Measurements from ENCODE around the gene ABI3. TPM values are rescaled to one million over a fixed set of nuclear protein-coding genes. Genes with fewer than 3 reads are reported as not detected.

The ABI3 gene
- total and polyA plus RNA-seq, 9 of the 15 experiments (the other 6 are each of a cell fraction or from before 2014, with no cell fraction given), result not detected

DNA sequence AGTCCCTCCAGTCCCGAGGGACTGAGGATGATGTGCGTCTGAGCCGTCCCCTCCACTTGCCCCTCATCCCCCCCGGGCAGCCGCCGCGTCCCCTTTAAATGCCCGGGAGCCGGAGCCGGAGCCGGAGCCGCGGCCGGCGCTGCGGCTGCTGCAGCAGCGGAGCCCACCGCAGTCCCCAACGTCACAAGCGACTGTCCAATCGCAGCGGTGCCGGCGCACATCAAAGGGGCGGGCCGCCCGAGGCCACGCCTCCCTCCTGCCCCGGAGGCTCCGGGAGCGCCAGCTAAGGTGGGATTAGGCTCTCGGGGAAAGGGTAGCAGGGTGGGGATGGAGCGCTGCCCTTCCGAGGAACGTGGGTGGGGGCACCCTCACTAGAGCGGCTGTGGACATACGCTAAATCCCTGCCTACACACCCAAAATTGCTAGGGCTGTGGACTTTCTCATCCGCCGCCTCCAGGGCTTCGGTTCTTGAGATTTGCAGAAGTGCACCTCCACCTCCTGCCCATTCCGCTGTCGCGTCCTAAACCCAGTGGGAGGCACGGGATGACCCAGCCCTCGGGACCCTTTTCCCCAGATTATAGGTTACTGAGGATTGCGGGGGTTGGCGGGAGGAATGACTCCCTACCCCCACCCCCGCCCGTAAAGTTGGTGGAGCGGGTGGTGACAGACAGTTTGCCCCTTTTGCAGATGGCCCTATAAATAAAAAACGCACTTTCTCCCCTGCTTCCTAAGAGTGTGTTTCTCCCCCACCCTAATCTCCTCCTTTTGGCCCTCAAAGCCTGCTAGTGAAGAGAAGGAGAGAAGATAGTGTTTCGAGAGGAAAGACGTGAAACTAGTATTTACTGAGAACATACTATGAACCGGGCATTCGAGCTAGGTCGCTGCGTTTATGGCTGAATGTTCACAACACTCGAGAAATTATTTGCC, 20.4 kb downstream of the ABI3 start, which contains the start of gene PHOSPHO1 (continued):
- TF ChIP-seq, protein P1, sequence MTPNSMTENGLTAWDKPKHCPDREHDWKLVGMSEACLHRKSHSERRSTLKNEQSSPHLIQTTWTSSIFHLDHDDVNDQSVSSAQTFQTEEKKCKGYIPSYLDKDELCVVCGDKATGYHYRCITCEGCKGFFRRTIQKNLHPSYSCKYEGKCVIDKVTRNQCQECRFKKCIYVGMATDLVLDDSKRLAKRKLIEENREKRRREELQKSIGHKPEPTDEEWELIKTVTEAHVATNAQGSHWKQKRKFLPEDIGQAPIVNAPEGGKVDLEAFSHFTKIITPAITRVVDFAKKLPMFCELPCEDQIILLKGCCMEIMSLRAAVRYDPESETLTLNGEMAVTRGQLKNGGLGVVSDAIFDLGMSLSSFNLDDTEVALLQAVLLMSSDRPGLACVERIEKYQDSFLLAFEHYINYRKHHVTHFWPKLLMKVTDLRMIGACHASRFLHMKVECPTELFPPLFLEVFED (CRISPR knock-in tag; conservative IDR thresholded peaks at IDR 0.05), result no peak
- TF ChIP-seq RAD21 (CRISPR knock-in tag; conservative IDR thresholded peaks at IDR 0.05 in 1 of 2, IDR thresholded peaks at IDR 0.05 in 1 of 2) (no peak), TARDBP (IDR thresholded peaks at IDR 0.05) (no peak), KAT8 (IDR thresholded peaks at IDR 0.05; ENCODE audit: low read depth) (no peak), SREBF1 (IDR thresholded peaks at IDR 0.05; ENCODE audit: borderline replicate concordance, low read depth, low read length) (no peak), LCOR (CRISPR knock-in tag; IDR thresholded peaks at IDR 0.05) (0 out of 2 replicates have a peak, but pooled peaks have one; percentile 31), ZBTB1 (CRISPR knock-in tag; IDR thresholded peaks at IDR 0.05; ENCODE audit: borderline replicate concordance, low read depth) (peak; percentile 13; the same call in 1 of the 2 replicates), FOXA1 (IDR thresholded peaks at IDR 0.05; ENCODE audit: borderline replicate concordance) (no peak), HLTF (IDR thresholded peaks at IDR 0.05) (no peak)
- TF ChIP-seq, protein P2, sequence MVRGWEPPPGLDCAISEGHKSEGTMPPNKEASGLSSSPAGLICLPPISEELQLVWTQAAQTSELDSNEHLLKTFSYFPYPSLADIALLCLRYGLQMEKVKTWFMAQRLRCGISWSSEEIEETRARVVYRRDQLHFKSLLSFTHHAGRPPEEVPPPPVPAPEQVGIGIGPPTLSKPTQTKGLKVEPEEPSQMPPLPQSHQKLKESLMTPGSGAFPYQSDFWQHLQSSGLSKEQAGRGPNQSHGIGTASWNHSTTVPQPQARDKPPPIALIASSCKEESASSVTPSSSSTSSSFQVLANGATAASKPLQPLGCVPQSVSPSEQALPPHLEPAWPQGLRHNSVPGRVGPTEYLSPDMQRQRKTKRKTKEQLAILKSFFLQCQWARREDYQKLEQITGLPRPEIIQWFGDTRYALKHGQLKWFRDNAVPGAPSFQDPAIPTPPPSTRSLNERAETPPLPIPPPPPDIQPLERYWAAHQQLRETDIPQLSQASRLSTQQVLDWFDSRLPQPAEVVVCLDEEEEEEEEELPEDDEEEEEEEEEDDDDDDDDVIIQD (CRISPR knock-in tag; IDR thresholded peaks at IDR 0.05), result no peak
- TF ChIP-seq, protein P3, sequence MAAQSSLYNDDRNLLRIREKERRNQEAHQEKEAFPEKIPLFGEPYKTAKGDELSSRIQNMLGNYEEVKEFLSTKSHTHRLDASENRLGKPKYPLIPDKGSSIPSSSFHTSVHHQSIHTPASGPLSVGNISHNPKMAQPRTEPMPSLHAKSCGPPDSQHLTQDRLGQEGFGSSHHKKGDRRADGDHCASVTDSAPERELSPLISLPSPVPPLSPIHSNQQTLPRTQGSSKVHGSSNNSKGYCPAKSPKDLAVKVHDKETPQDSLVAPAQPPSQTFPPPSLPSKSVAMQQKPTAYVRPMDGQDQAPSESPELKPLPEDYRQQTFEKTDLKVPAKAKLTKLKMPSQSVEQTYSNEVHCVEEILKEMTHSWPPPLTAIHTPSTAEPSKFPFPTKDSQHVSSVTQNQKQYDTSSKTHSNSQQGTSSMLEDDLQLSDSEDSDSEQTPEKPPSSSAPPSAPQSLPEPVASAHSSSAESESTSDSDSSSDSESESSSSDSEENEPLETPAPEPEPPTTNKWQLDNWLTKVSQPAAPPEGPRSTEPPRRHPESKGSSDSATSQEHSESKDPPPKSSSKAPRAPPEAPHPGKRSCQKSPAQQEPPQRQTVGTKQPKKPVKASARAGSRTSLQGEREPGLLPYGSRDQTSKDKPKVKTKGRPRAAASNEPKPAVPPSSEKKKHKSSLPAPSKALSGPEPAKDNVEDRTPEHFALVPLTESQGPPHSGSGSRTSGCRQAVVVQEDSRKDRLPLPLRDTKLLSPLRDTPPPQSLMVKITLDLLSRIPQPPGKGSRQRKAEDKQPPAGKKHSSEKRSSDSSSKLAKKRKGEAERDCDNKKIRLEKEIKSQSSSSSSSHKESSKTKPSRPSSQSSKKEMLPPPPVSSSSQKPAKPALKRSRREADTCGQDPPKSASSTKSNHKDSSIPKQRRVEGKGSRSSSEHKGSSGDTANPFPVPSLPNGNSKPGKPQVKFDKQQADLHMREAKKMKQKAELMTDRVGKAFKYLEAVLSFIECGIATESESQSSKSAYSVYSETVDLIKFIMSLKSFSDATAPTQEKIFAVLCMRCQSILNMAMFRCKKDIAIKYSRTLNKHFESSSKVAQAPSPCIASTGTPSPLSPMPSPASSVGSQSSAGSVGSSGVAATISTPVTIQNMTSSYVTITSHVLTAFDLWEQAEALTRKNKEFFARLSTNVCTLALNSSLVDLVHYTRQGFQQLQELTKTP (IDR thresholded peaks at IDR 0.05; ENCODE audit: low read depth in 1 of 2, partially characterized antibody in 2 of 2), result no peak
- TF ChIP-seq, protein P4, sequence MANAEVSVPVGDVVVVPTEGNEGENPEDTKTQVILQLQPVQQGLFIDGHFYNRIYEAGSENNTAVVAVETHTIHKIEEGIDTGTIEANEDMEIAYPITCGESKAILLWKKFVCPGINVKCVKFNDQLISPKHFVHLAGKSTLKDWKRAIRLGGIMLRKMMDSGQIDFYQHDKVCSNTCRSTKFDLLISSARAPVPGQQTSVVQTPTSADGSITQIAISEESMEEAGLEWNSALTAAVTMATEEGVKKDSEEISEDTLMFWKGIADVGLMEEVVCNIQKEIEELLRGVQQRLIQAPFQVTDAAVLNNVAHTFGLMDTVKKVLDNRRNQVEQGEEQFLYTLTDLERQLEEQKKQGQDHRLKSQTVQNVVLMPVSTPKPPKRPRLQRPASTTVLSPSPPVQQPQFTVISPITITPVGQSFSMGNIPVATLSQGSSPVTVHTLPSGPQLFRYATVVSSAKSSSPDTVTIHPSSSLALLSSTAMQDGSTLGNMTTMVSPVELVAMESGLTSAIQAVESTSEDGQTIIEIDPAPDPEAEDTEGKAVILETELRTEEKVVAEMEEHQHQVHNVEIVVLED (CRISPR knock-in tag; IDR thresholded peaks at IDR 0.05), result no peak
- TF ChIP-seq, protein P5, sequence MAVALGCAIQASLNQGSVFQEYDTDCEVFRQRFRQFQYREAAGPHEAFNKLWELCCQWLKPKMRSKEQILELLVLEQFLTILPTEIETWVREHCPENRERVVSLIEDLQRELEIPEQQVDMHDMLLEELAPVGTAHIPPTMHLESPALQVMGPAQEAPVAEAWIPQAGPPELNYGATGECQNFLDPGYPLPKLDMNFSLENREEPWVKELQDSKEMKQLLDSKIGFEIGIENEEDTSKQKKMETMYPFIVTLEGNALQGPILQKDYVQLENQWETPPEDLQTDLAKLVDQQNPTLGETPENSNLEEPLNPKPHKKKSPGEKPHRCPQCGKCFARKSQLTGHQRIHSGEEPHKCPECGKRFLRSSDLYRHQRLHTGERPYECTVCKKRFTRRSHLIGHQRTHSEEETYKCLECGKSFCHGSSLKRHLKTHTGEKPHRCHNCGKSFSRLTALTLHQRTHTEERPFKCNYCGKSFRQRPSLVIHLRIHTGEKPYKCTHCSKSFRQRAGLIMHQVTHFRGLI (CRISPR knock-in tag; IDR thresholded peaks at IDR 0.05), result no peak

Data from K562 (cell line).